HG02763 (cell line): ENCODE measurements around the gene LARGE1.

Experiments
- ATAC-seq: cut with Tn5 transposase; IDR thresholded peaks from one replicate; pipeline ENCODE4 v1.9.1; 2021; ENCODE audit warnings: mild to moderate bottlenecking, moderate library complexity; ENCODE audit not compliant: unreplicated experiment

The LARGE1 gene

DNA sequence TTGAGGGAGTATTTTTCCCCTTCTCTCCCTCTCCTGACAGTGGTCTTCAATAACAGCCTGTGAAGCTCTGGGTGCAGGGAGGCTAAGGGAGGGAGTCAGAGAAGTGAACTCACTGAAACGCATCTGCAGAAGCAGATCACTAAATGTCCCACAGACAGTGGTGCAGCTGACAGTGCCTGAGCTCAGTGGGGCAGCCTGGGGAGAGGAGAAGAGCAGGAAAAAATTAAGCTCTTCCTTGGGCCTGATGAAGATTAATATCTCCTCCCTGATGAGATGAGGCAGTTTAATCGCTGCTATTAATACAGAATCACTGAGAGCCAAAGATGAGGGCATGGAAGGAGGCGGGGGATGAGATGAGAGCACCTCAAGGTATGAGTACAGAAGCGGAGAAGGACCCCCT lies 180.8 kb downstream of the LARGE1 start:
- no peak for ATAC-seq

GRCh38 chr22:33737662-33738061 lies 182.6 kb downstream of the LARGE1 start:
- ATAC-seq, result no peak

GRCh38 chr22:33735978-33736377 lies 184.3 kb downstream of the LARGE1 start:
- ATAC-seq, result no peak

DNA sequence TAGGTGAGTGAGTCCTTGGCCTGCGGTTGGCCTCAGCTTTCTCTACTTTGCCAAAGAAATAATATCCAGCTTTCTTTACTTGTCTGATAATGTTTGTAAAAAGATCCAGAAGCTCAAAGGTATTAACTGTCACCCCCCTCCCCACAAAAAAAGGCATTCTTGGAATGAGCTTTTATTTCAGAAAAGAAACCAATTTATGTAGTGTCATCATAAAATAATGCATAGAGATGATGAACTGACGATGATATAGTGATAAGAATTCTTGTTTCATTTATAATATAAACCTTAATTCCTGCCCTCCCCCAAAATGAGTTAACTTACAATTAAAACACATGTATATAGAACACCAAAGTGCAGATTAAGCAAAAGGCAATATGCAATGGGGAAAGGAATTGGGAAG lies 191.4 kb downstream of the LARGE1 start:
- no peak for ATAC-seq

- no peak for ATAC-seq
Measured at GRCh38 chr22:33726294-33726734, 194.0 kb downstream of the LARGE1 start.

DNA sequence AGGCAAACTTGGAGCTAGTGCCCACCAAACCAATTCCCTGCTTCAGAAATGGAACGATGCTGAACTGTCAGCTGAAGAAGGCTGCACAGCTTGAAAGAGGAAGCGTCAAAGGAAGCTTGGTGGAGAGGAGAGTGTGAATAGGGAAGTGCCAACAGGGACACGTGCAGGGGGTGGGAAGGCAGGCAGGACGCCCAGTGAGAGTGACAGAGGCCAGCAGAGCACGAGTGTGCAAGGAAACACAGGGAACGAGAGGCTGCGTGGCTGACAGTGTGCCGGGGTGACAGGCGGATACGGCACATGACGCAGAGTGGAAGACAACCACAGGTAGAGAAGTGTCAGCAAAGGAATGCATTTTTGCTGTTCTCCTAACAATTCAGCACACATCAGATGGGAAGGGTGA lies 196.4 kb downstream of the LARGE1 start:
- no peak for ATAC-seq

- ATAC-seq, result no peak
Measured at GRCh38 chr22:33722816-33723215, 197.5 kb downstream of the LARGE1 start.

- ATAC-seq, result no peak
Measured at GRCh38 chr22:33720166-33720878, 200.0 kb downstream of the LARGE1 start.

DNA sequence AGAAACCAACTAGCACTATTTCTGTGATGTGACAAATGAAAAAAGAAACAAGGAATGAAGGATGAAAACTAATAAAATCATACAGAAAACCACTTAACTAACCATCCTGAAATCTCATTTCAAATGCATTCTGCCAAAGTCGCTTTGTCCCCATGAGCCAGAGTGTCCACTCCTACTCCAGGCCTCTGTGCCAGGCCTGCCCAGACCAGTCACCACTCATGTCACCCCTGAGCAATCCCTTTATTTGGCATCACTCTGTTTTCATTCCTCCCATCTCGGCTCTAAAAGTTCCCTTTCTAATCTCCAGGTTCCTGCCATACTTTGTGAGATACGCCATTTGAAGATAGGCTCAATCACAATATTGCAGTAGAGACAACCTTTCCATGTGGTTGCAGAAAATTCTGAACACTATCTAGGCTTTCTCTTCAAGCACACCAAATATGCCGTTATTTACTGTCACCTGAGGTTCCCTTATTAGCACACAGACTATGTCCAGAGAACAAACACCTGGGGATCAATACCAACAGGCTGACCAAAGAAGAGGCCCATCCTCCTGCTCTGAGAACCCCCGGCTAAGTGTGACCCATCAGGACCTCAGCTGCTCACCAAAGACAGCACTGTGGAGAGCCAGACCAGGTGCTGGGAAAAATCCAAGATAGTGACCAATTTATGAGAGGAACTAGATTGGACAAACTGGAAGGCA lies 202.4 kb downstream of the LARGE1 start:
- ATAC-seq, result no peak

DNA sequence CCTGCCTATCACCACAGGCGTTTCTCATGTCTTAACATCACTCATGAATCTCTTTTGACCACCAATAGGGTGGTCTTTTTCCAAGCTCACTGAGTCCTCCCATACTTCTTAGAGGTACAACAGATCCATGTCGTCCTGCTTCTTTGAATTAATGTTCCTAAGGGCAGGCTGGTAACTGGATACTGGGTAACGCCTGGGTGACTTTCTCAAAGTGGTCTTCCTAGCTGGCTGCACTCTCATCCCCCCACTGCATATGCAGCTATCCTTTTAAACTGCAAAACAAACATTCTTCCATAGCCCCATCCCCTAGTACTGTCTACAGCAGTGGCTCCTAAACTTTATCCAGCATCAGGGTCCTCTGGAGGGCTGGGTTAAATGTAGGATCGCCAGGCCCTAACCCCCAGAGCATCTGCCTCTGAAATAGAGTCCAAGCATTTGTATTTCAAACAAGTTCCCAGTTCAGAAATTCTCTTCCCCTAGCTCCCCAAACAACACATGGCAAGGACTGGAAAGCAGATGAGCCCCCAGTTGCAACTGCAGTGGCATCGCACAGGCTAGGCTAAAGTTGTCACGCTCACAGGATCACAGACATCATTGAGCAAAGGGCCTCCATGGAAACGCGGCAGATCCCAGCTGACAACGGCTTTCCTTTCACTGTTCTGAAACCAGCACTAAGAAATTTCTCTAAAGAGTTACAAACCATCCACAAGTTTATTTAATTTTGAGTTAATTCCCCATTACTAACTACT lies 204.9 kb downstream of the LARGE1 start:
- ATAC-seq, result no peak

DNA sequence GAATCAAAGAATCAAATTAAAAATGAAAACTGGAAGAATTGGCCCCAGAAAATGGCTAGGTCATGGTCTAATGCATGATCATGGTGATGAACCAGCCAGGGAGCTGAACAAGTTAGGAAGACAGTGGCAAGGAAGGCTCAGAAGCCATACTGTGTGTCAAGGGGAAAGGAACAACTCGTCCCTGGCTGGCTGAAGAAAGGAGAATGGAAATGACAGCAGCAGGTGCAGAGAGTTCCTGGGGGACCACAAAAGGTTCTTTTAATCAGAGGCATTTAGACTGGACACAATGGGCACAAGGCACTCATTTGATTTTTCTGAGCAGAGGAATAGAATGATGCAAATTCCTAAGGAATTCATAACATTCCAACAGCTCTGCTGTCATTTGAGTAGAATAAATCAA lies 209.9 kb downstream of the LARGE1 start:
- ATAC-seq, result no peak

- no peak for ATAC-seq
Measured at GRCh38 chr22:33707581-33707980, 212.7 kb downstream of the LARGE1 start.

GRCh38 chr22:33706100-33706499 lies 214.2 kb downstream of the LARGE1 start:
- no peak for ATAC-seq

DNA sequence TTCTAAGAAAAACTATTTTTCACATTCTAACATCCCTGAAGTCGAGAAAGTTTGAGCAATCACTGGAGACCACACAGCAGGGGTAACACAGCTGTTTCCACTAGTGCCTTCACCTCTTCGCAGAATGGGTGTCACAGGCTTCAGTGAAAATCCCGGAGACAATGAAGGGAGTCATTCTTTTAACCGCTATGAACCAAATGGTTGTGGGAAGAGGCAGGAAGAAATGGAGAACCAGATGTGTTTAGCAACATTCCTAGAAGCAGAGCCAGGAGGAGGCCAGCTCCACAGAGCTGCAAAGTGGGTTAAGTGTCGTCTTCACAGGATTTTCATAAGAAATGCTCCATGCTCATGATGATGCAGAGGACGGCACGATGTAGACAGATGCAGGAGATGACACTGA lies 221.1 kb downstream of the LARGE1 start:
- ATAC-seq, result no peak

GRCh38 chr22:33697640-33698039 lies 222.6 kb downstream of the LARGE1 start:
- no peak for ATAC-seq

GRCh38 chr22:33691057-33691630 lies 229.1 kb downstream of the LARGE1 start:
- no peak for ATAC-seq

GRCh38 chr22:33688903-33689302 lies 231.4 kb downstream of the LARGE1 start:
- no peak for ATAC-seq

- no peak for ATAC-seq
Measured at GRCh38 chr22:33687464-33687863, 232.8 kb downstream of the LARGE1 start.

DNA sequence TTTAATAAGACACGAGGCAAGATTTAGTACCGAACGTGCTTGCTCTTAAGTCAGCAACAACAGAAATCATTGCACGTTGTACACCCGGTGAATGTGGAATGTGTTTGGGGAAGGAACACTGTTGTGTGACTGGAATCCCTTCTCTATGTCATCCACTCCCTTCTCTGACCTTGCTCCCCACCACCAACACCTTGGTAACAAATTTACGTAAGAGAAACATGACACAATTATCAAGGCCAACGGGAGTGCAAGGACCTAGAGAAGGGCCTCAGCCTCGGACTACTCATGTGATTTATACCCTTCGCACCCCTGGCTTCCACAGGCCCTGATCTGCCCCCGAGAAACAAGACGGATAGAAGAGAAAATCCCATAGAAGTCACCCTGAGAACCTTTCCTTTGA lies 236.2 kb downstream of the LARGE1 start:
- no peak for ATAC-seq

GRCh38 chr22:33682927-33683326 lies 237.3 kb downstream of the LARGE1 start:
- no peak for ATAC-seq

GRCh38 chr22:33680632-33681031 lies 239.6 kb downstream of the LARGE1 start:
- no peak for ATAC-seq
